ENCODE data around the gene STMN3.

GRCh38 chr20:63622732-63623131 is 30.5 kb downstream of the STMN3 start:
- TF ChIP-seq CTCF (IDR thresholded peaks at IDR 0.05) (no peak), ZFX (IDR thresholded peaks at IDR 0.05; ENCODE audit: borderline replicate concordance) (no peak)
